Putamen (tissue), 1 donor: ENCODE results near the gene INPP5A.
"Not testable (repeated sequence)": the region's sequence is repeated elsewhere in the genome, so short reads cannot be mapped to it uniquely, and the experiment has no call there.

Experiments
- DNase-seq: peaks from one replicate; pipeline ENCODE4 v3.0.0-alpha.2; 2016; ENCODE audit warnings: low spot score

INPP5A gene

GRCh38 chr10:132550366-132551092 lies 12.9 kb downstream of the INPP5A start:
- no peak for DNase-seq

GRCh38 chr10:132551093-132551807 lies 13.7 kb downstream of the INPP5A start:
- DNase-seq: no peak

- DNase-seq: no peak
These were observed 14.2 kb downstream of the INPP5A start for GRCh38 chr10:132551808-132552130.

GRCh38 chr10:132552635-132553034 lies 15.0 kb downstream of the INPP5A start:
- DNase-seq: not testable (repeated sequence)

GRCh38 chr10:132553568-132553967 lies 16.0 kb downstream of the INPP5A start:
- DNase-seq: not testable (repeated sequence)

GRCh38 chr10:132554053-132554990 lies 16.7 kb downstream of the INPP5A start:
- no peak for DNase-seq

- DNase-seq: no peak
These were observed 17.5 kb downstream of the INPP5A start for GRCh38 chr10:132554991-132555647.

- DNase-seq: no peak
These were observed 18.3 kb downstream of the INPP5A start for GRCh38 chr10:132555648-132556575.

- no peak for DNase-seq
These were observed 19.4 kb downstream of the INPP5A start for GRCh38 chr10:132556994-132557441.

GRCh38 chr10:132557696-132558515 lies 20.3 kb downstream of the INPP5A start:
- DNase-seq: no peak

- DNase-seq: no peak
These were observed 21.2 kb downstream of the INPP5A start for GRCh38 chr10:132558516-132559413.

- DNase-seq: no peak
These were observed 22.0 kb downstream of the INPP5A start for GRCh38 chr10:132559538-132559937.

GRCh38 chr10:132560241-132560731 lies 22.7 kb downstream of the INPP5A start:
- no peak for DNase-seq

GRCh38 chr10:132562177-132562915 lies 24.8 kb downstream of the INPP5A start:
- no peak for DNase-seq

GRCh38 chr10:132562916-132563456 lies 25.4 kb downstream of the INPP5A start:
- DNase-seq: no peak

- no peak for DNase-seq
These were observed 26.1 kb downstream of the INPP5A start for GRCh38 chr10:132563485-132564248.

- no peak for DNase-seq
These were observed 26.6 kb downstream of the INPP5A start for GRCh38 chr10:132564249-132564605.
